HepG2 (cell line): ENCODE measurements around the gene PHF23. TPM values are rescaled to one million over a fixed set of nuclear protein-coding genes. Genes with fewer than 3 reads are reported as not detected.
A peak's percentile ranks its signal among the peaks of the same experiment; 100 is the strongest.

ENCODE experiments used
- ATF7-NPFF ChIP-seq: sonication (generic); formaldehyde crosslinking; IDR thresholded peaks from 2 replicates; pipeline ENCODE4 v1.8.1; 2023; ENCODE audit warnings: mild to moderate bottlenecking, low read depth, missing genetic modification reagents, moderate library complexity
- ATM ChIP-seq: fragments of 450-650 bp; IDR thresholded peaks from 2 replicates; pipeline ENCODE4 v1.7.1; 2017; ENCODE audit warnings: mild to moderate bottlenecking, borderline replicate concordance
- BRCA1 ChIP-seq: sonication (generic); formaldehyde crosslinking; IDR thresholded peaks from 2 replicates; pipeline ENCODE4 v1.4.0; 2020; ENCODE audit warnings: missing genetic modification reagents
- ELF1 ChIP-seq: sonication (generic); formaldehyde crosslinking; IDR thresholded peaks from 2 replicates; pipeline ENCODE4 v1.4.0; 2020; ENCODE audit warnings: missing genetic modification reagents
- GATAD1 ChIP-seq: IDR thresholded peaks from 2 replicates; pipeline ENCODE4 v1.6.1; 2016; ENCODE audit warnings: missing genetic modification reagents, missing compliant biosample characterization
- GFI1 ChIP-seq: sonication (generic); formaldehyde crosslinking; IDR thresholded peaks from 2 replicates; pipeline ENCODE4 v1.5.0; 2020; ENCODE audit warnings: missing genetic modification reagents, mild to moderate bottlenecking, borderline replicate concordance
- GTF3A ChIP-seq: sonication (generic); formaldehyde crosslinking; conservative IDR thresholded peaks from 2 replicates; pipeline ENCODE4 v1.4.0; 2020; ENCODE audit warnings: mild to moderate bottlenecking, missing genetic modification reagents
- HDAC6 ChIP-seq: fragments of 200-600 bp; sonication (generic); IDR thresholded peaks from 2 replicates; pipeline ENCODE4 v1.7.0; 2017; ENCODE audit warnings: mild to moderate bottlenecking, antibody characterized with exemption, low read length, low read depth
- IRF2 ChIP-seq: IDR thresholded peaks from 2 replicates; pipeline ENCODE4 v1.6.1; 2018; ENCODE audit warnings: missing genetic modification reagents, missing compliant biosample characterization
- MBD4 ChIP-seq: IDR thresholded peaks from 2 replicates; pipeline ENCODE4 v1.6.1; 2012; ENCODE audit warnings: low read length, inconsistent platforms, borderline replicate concordance
- MIXL1 ChIP-seq: IDR thresholded peaks from 2 replicates; pipeline ENCODE4 v1.6.1; 2016
- MLLT10 ChIP-seq: sonication (generic); formaldehyde crosslinking; IDR thresholded peaks from 2 replicates; pipeline ENCODE4 v1.4.0; 2020; ENCODE audit warnings: missing genetic modification reagents
- MXI1 ChIP-seq: IDR thresholded peaks from 3 replicates; pipeline ENCODE4 v1.6.1; 2012; ENCODE audit warnings: low read depth, low read length, inconsistent platforms, borderline replicate concordance
- ZNF619 ChIP-seq: sonication (generic); formaldehyde crosslinking; IDR thresholded peaks from 2 replicates; pipeline ENCODE4 v1.4.0; 2020; ENCODE audit warnings: mild to moderate bottlenecking, missing genetic modification reagents
- polyA plus RNA-seq, 8 experiments: library from polyadenylated mRNA; depleted of rRNA in 3 of 8; stranded (reverse) in 7 of 8; unstranded in 1 of 8; fragments of >200 nt; fragmentation: Illumina TruSeq in 4 of 8; extraction: Trizol in 4 of 8; gene quantifications; 2 replicates each; pipeline versions ENCODE4 v1.2.1 to v1.2.3, GENCODE V29; 2011 to 2016; ENCODE audit warnings: low read depth in 4 of 8, missing spikeins in 1 of 8, mixed read lengths in 1 of 8; ENCODE audit not compliant: insufficient read depth in 1 of 8
- total RNA-seq, 5 experiments: library from RNA; depleted of rRNA; stranded (reverse); fragments of >200 nt; fragmentation: Illumina TruSeq; extraction: Trizol; gene quantifications; 2 replicates each; pipeline ENCODE4 v1.2.3, GENCODE V29; 2016; ENCODE audit warnings: low read depth in 1 of 5
- TF ChIP-seq, protein P1 (sequence below): sonication (generic); formaldehyde crosslinking; IDR thresholded peaks from 2 replicates; pipeline ENCODE4 v1.5.0; 2020; ENCODE audit warnings: mild to moderate bottlenecking, missing genetic modification reagents, borderline replicate concordance
- TF ChIP-seq, protein P2 (sequence below): sonication (generic); formaldehyde crosslinking; IDR thresholded peaks from 2 replicates; pipeline ENCODE4 v1.4.0; 2020; ENCODE audit warnings: missing genetic modification reagents
- TF ChIP-seq, protein P3 (sequence below): sonication (generic); formaldehyde crosslinking; conservative IDR thresholded peaks from 2 replicates; pipeline ENCODE4 v1.4.0; 2020; ENCODE audit warnings: missing genetic modification reagents
- TF ChIP-seq, protein P4 (sequence below): sonication (generic); formaldehyde crosslinking; IDR thresholded peaks from 2 replicates; pipeline ENCODE4 v1.8.0; 2022; ENCODE audit warnings: mild to moderate bottlenecking, missing genetic modification reagents, moderate library complexity
- TF ChIP-seq, protein P5 (sequence below): sonication (generic); formaldehyde crosslinking; IDR thresholded peaks from 2 replicates; pipeline ENCODE4 v1.9.0; 2021; ENCODE audit warnings: missing genetic modification reagents, mild to moderate bottlenecking, borderline replicate concordance

Gene PHF23
- total and polyA plus RNA-seq, 2 of the 13 experiments (the other 11 are each of a cell fraction or from before 2014, with no cell fraction given), result 27.6 to 33.2 TPM

DNA sequence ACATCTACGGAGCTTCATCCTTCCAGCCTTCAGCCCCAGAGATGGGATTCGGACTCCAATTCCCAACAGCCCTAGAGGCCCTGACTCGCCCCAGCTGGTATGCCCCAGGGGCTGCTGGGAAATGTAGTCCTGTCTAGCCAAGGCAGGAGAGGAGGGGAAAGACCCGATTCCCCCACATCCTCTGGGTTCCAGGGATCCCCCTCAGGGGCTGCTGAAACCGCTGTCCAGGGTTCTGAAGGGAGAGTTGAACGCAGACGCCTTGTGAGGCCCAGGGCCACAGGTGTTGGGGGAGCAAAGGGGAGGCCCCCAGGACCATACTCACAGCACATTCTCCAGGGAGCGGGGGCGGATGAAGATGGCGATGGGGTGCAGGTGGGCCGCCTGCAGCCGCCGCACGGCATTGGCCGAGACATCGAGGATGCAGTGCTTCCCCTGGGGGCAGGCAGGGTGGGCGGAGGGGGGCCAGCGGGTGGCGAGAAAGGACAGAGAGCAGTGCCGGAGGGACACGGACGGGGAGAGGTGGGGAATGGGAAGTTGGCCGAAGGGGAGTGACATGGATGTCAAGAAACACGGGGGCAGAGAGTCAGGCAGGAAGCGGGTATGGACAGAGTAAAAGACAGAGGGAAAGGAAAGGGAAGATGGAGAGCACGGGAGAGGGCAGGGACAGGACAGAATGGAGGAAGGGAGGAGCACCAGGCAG, 47.5 kb downstream of the PHF23 start (continued):
- TF ChIP-seq, protein P1, sequence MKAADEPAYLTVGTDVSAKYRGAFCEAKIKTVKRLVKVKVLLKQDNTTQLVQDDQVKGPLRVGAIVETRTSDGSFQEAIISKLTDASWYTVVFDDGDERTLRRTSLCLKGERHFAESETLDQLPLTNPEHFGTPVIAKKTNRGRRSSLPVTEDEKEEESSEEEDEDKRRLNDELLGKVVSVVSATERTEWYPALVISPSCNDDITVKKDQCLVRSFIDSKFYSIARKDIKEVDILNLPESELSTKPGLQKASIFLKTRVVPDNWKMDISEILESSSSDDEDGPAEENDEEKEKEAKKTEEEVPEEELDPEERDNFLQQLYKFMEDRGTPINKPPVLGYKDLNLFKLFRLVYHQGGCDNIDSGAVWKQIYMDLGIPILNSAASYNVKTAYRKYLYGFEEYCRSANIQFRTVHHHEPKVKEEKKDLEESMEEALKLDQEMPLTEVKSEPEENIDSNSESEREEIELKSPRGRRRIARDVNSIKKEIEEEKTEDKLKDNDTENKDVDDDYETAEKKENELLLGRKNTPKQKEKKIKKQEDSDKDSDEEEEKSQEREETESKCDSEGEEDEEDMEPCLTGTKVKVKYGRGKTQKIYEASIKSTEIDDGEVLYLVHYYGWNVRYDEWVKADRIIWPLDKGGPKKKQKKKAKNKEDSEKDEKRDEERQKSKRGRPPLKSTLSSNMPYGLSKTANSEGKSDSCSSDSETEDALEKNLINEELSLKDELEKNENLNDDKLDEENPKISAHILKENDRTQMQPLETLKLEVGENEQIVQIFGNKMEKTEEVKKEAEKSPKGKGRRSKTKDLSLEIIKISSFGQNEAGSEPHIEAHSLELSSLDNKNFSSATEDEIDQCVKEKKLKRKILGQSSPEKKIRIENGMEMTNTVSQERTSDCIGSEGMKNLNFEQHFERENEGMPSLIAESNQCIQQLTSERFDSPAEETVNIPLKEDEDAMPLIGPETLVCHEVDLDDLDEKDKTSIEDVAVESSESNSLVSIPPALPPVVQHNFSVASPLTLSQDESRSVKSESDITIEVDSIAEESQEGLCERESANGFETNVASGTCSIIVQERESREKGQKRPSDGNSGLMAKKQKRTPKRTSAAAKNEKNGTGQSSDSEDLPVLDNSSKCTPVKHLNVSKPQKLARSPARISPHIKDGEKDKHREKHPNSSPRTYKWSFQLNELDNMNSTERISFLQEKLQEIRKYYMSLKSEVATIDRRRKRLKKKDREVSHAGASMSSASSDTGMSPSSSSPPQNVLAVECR (CRISPR knock-in tag), result no peak; the same call in 1 of the 2 replicates
- TF ChIP-seq MBD4 (no peak), GFI1 (no peak), HDAC6 (no peak), GTF3A (no peak), GATAD1 (CRISPR knock-in tag) (0 out of 2 replicates have a peak, but pooled peaks have one; percentile 18), ELF1 (CRISPR knock-in tag) (peak; percentile 55; the same call in 1 of the 2 replicates), MIXL1 (CRISPR knock-in tag) (no peak), IRF2 (peak; percentile 96), ZNF619 (CRISPR knock-in tag) (no peak), MLLT10 (CRISPR knock-in tag) (no peak), BRCA1 (no peak), ATM (no peak), ATF7-NPFF (CRISPR knock-in tag) (no peak), MXI1 (peak; percentile 21; the same call in 1 of the 3 replicates)
- TF ChIP-seq, protein P2, sequence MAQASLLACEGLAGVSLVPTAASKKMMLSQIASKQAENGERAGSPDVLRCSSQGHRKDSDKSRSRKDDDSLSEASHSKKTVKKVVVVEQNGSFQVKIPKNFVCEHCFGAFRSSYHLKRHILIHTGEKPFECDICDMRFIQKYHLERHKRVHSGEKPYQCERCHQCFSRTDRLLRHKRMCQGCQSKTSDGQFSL (CRISPR knock-in tag), result no peak
- TF ChIP-seq, protein P3, sequence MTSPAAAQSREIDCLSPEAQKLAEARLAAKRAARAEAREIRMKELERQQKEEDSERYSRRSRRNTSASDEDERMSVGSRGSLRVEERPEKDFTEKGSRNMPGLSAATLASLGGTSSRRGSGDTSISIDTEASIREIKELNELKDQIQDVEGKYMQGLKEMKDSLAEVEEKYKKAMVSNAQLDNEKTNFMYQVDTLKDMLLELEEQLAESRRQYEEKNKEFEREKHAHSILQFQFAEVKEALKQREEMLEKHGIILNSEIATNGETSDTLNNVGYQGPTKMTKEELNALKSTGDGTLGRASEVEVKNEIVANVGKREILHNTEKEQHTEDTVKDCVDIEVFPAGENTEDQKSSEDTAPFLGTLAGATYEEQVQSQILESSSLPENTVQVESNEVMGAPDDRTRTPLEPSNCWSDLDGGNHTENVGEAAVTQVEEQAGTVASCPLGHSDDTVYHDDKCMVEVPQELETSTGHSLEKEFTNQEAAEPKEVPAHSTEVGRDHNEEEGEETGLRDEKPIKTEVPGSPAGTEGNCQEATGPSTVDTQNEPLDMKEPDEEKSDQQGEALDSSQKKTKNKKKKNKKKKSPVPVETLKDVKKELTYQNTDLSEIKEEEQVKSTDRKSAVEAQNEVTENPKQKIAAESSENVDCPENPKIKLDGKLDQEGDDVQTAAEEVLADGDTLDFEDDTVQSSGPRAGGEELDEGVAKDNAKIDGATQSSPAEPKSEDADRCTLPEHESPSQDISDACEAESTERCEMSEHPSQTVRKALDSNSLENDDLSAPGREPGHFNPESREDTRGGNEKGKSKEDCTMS (CRISPR knock-in tag), result no peak
- TF ChIP-seq, protein P4, sequence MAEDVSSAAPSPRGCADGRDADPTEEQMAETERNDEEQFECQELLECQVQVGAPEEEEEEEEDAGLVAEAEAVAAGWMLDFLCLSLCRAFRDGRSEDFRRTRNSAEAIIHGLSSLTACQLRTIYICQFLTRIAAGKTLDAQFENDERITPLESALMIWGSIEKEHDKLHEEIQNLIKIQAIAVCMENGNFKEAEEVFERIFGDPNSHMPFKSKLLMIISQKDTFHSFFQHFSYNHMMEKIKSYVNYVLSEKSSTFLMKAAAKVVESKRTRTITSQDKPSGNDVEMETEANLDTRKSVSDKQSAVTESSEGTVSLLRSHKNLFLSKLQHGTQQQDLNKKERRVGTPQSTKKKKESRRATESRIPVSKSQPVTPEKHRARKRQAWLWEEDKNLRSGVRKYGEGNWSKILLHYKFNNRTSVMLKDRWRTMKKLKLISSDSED (CRISPR knock-in tag), result no peak
- TF ChIP-seq, protein P5, sequence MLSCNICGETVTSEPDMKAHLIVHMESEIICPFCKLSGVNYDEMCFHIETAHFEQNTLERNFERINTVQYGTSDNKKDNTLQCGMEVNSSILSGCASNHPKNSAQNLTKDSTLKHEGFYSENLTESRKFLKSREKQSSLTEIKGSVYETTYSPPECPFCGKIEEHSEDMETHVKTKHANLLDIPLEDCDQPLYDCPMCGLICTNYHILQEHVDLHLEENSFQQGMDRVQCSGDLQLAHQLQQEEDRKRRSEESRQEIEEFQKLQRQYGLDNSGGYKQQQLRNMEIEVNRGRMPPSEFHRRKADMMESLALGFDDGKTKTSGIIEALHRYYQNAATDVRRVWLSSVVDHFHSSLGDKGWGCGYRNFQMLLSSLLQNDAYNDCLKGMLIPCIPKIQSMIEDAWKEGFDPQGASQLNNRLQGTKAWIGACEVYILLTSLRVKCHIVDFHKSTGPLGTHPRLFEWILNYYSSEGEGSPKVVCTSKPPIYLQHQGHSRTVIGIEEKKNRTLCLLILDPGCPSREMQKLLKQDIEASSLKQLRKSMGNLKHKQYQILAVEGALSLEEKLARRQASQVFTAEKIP (CRISPR knock-in tag), result no peak
